GM23338 (cell line): ENCODE measurements around the gene ARG2. TPM values are rescaled to one million over a fixed set of nuclear protein-coding genes. Genes with fewer than 3 reads are reported as not detected.

Source experiments
- ATAC-seq: fragments of 200-7000 bp; cut with Tn5 transposase; 3 replicates; pipeline ENCODE4 v1.9.1; 2020
- DNase-seq: peaks from one replicate; pipeline ENCODE4 v3.0.0-alpha.2; 2015; ENCODE audit warnings: low spot score
- H2AFZ ChIP-seq: fragments of 200-600 bp; sonication (generic); 2 replicates; pipeline ENCODE4 v1.8.0; 2016; ENCODE audit warnings: antibody characterized with exemption, mild to moderate bottlenecking, moderate library complexity
- H3F3A ChIP-seq: fragments of 200-600 bp; sonication (generic); replicated peaks from 2 replicates; pipeline ENCODE4 v1.8.0; 2017; ENCODE audit warnings: antibody characterized with exemption, mixed run types, low read depth
- H3K27ac ChIP-seq: fragments of 200-600 bp; sonication (generic); 2 replicates; pipeline ENCODE4 v1.6.1; 2016; ENCODE audit warnings: low read depth
- H3K27me3 ChIP-seq: fragments of 200-600 bp; sonication (generic); 2 replicates; pipeline ENCODE4 v1.8.0; 2016; ENCODE audit warnings: mild to moderate bottlenecking, mixed run types, moderate library complexity; ENCODE audit not compliant: insufficient read depth
- H3K36me3 ChIP-seq: fragments of 200-600 bp; sonication (generic); 2 replicates; pipeline ENCODE4 v1.8.0; 2016; ENCODE audit warnings: mild to moderate bottlenecking; ENCODE audit not compliant: insufficient read depth
- H3K4me1 ChIP-seq: fragments of 200-600 bp; sonication (generic); 2 replicates; pipeline ENCODE4 v1.8.0; 2016; ENCODE audit warnings: mild to moderate bottlenecking, moderate library complexity; ENCODE audit not compliant: insufficient read depth
- H3K4me2 ChIP-seq: fragments of 200-600 bp; sonication (generic); 2 replicates; pipeline ENCODE4 v1.7.1; 2017; ENCODE audit warnings: mixed run types
- H3K4me3 ChIP-seq: fragments of 200-600 bp; sonication (generic); 2 replicates; pipeline ENCODE4 v1.6.1; 2016; ENCODE audit warnings: mixed run types
- H3K79me2 ChIP-seq: fragments of 200-600 bp; sonication (generic); replicated peaks from 2 replicates; pipeline ENCODE4 v1.8.0; 2017; ENCODE audit warnings: mild to moderate bottlenecking; ENCODE audit not compliant: insufficient read depth
- H3K9me2 ChIP-seq: fragments of 200-600 bp; sonication (generic); 2 replicates; pipeline ENCODE4 v1.8.0; 2017; ENCODE audit not compliant: insufficient read depth
- H4K20me1 ChIP-seq: fragments of 200-600 bp; sonication (generic); replicated peaks from 2 replicates; pipeline ENCODE4 v1.8.0; 2017; ENCODE audit warnings: mild to moderate bottlenecking; ENCODE audit not compliant: insufficient read depth
- H3K27ac Mint-ChIP-seq: 2 replicates; pipeline ENCODE4 v1.8.0; 2020; ENCODE audit warnings: inconsistent platforms, mild to moderate bottlenecking, moderate library complexity, mixed read lengths
- H3K27me3 Mint-ChIP-seq: 3 replicates; pipeline ENCODE4 v1.8.0; 2022; ENCODE audit warnings: low read depth, mild to moderate bottlenecking, moderate library complexity, mixed read lengths, inconsistent platforms; ENCODE audit not compliant: insufficient read depth, poor library complexity
- H3K36me3 Mint-ChIP-seq: 3 replicates; pipeline ENCODE4 v1.8.0; 2021; ENCODE audit warnings: low read depth, mild to moderate bottlenecking, inconsistent platforms, moderate library complexity, mixed read lengths
- H3K4me1 Mint-ChIP-seq: 3 replicates; pipeline ENCODE4 v1.8.0; 2020; ENCODE audit warnings: mild to moderate bottlenecking, inconsistent platforms, mixed read lengths
- H3K4me3 Mint-ChIP-seq: 3 replicates; pipeline ENCODE4 v1.8.0; 2021; ENCODE audit warnings: moderate library complexity, mild to moderate bottlenecking, inconsistent platforms, mixed read lengths
- H3K9me3 Mint-ChIP-seq: 3 replicates; pipeline ENCODE4 v1.8.0; 2020; ENCODE audit warnings: moderate library complexity, mild to moderate bottlenecking, inconsistent platforms, mixed read lengths
- CREB1 ChIP-seq: fragments of 250-450 bp; sonication (Bioruptor Pico); IDR thresholded peaks from 2 replicates; pipeline ENCODE4 v1.5.0; 2020; ENCODE audit warnings: low read depth, mild to moderate bottlenecking, moderate library complexity
- ETS1 ChIP-seq: IDR thresholded peaks from 2 replicates; pipeline ENCODE4 v1.6.1; 2016; ENCODE audit warnings: antibody characterized with exemption
- EZH2 ChIP-seq: fragments of 200-600 bp; sonication (generic); IDR thresholded peaks from one replicate; pipeline ENCODE4 v1.8.0; 2017; ENCODE audit warnings: antibody characterized with exemption, mild to moderate bottlenecking, low read depth; ENCODE audit not compliant: unreplicated experiment
- EZH2phosphoT487 ChIP-seq: fragments of 200-600 bp; sonication (generic); IDR thresholded peaks from one replicate; pipeline ENCODE4 v1.8.1; 2018; ENCODE audit warnings: antibody characterized with exemption; ENCODE audit not compliant: unreplicated experiment
- JUNB ChIP-seq: IDR thresholded peaks from one replicate; pipeline ENCODE4 v1.6.1; 2016; ENCODE audit warnings: antibody characterized with exemption; ENCODE audit not compliant: unreplicated experiment
- NANOG ChIP-seq: IDR thresholded peaks from 2 replicates; pipeline ENCODE4 v1.6.1; 2016; ENCODE audit warnings: antibody characterized with exemption, borderline replicate concordance
- POLR2AphosphoS5 ChIP-seq: IDR thresholded peaks from 2 replicates; pipeline ENCODE4 v1.6.1; 2016; ENCODE audit warnings: antibody characterized with exemption, low read depth
- REST ChIP-seq: IDR thresholded peaks from one replicate; pipeline ENCODE4 v1.6.1; 2018; ENCODE audit warnings: antibody characterized with exemption; ENCODE audit not compliant: unreplicated experiment
- STAT1 ChIP-seq: IDR thresholded peaks from one replicate; pipeline ENCODE4 v1.6.1; 2016; ENCODE audit warnings: antibody characterized with exemption; ENCODE audit not compliant: unreplicated experiment
- ZNF114 ChIP-seq: fragments of 250-450 bp; sonication (Bioruptor Pico); IDR thresholded peaks from 2 replicates; pipeline ENCODE4 v1.5.0; 2020; ENCODE audit warnings: mild to moderate bottlenecking, moderate library complexity
- ZNF331 ChIP-seq: fragments of 250-450 bp; sonication (Bioruptor Pico); IDR thresholded peaks from 2 replicates; pipeline ENCODE4 v1.5.0; 2020; ENCODE audit warnings: low read depth, mild to moderate bottlenecking, moderate library complexity
- ZNF462 ChIP-seq: fragments of 250-450 bp; sonication (Bioruptor Pico); IDR thresholded peaks from 2 replicates; pipeline ENCODE4 v1.5.0; 2020; ENCODE audit warnings: mild to moderate bottlenecking, moderate library complexity
- polyA plus RNA-seq: library from polyadenylated mRNA; unstranded; fragments of >200 nt; fragmentation: Nextera tagmentation; extraction: Ambion mirVana; gene quantifications from 2 replicates; pipeline ENCODE4 v1.2.1, GENCODE V29; 2016
- total RNA-seq: library from RNA; depleted of rRNA; stranded (reverse); fragments of >200 nt; shearing (Covaris generic); gene quantifications from 2 replicates; pipeline ENCODE4 v1.2.3, GENCODE V29; 2014
- TF ChIP-seq, protein P1 (sequence below), 2 experiments: fragments of 200-600 bp in 1 of 2; sonication (generic) in 1 of 2; conservative IDR thresholded peaks; 2 replicates each; pipeline versions ENCODE4 v1.5.1 to v1.6.1; 2016 to 2017; ENCODE audit warnings: antibody characterized with exemption in 2 of 2, low read depth in 2 of 2, mild to moderate bottlenecking in 2 of 2, moderate library complexity in 1 of 2

ARG2 gene
- total and polyA plus RNA-seq, 2 experiments from 2014 or later = 42.7 to 69.4 TPM

DNA sequence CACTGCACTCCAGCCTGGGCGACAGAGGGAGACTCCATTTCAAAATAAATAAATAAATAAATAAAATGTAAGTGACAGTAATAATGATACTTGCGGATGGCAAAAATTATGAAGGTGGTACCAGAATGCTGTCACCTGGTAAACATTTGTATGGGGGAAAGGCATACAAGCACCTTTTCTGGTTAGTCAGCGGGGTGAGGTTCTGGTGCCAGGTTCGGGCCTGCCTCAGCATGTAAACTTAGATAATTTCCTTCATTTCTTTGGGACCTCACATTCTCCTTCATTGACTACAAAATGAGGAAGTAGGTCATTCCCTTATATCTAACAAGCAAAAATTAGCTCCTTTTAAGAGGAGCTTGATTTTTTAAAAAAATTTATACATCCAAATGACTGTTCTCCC lies 43.9 kb downstream of the ARG2 start:
- no peaks in the 10 kb centered on the region for H3K27me3 Mint-ChIP-seq
- no peak overlapping the region for H3K27ac ChIP-seq
- H3K4me1 ChIP-seq = peaks cover 1% of the 10 kb centered on the region
- no peak for ATAC-seq
- H3K4me3 ChIP-seq = no peak overlapping the region
- no peak overlapping the region for H3K4me2 ChIP-seq
- no peaks in the 10 kb centered on the region for H3F3A ChIP-seq
- DNase-seq = no peak
- H3K4me3 Mint-ChIP-seq = no peak overlapping the region
- no peaks in the 10 kb centered on the region for H3K9me2 ChIP-seq
- H3K27me3 ChIP-seq = no peaks in the 10 kb centered on the region
- H3K36me3 ChIP-seq = 0 out of 2 replicates have a peak, but pooled peaks cover 8% of the 10 kb centered on the region
- no peak for TF ChIP-seq NANOG
- no peak for TF ChIP-seq ZNF331
- TF ChIP-seq POLR2AphosphoS5 = no peak
- TF ChIP-seq EZH2phosphoT487 = no peak
- TF ChIP-seq REST = no peak
- TF ChIP-seq, protein P1, sequence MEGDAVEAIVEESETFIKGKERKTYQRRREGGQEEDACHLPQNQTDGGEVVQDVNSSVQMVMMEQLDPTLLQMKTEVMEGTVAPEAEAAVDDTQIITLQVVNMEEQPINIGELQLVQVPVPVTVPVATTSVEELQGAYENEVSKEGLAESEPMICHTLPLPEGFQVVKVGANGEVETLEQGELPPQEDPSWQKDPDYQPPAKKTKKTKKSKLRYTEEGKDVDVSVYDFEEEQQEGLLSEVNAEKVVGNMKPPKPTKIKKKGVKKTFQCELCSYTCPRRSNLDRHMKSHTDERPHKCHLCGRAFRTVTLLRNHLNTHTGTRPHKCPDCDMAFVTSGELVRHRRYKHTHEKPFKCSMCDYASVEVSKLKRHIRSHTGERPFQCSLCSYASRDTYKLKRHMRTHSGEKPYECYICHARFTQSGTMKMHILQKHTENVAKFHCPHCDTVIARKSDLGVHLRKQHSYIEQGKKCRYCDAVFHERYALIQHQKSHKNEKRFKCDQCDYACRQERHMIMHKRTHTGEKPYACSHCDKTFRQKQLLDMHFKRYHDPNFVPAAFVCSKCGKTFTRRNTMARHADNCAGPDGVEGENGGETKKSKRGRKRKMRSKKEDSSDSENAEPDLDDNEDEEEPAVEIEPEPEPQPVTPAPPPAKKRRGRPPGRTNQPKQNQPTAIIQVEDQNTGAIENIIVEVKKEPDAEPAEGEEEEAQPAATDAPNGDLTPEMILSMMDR (conservative IDR thresholded peaks at IDR 0.05; ENCODE audit: low read depth in 2 of 2) = no peak
- no peak for TF ChIP-seq ZNF462 (CRISPR knock-in tag)
- TF ChIP-seq ETS1 = no peak
- no peak for TF ChIP-seq CREB1 (CRISPR knock-in tag)
- no peak for TF ChIP-seq STAT1
- TF ChIP-seq EZH2 = no peak
- TF ChIP-seq JUNB = no peak
- no peak for TF ChIP-seq ZNF114 (CRISPR knock-in tag)
- peaks cover 1% of the 10 kb centered on the region; the same call in 2 of the 3 replicates for H3K4me1 Mint-ChIP-seq
- H3K27ac Mint-ChIP-seq = no peak overlapping the region
- peaks cover 5% of the 10 kb centered on the region; the same call in 2 of the 3 replicates for H3K36me3 Mint-ChIP-seq
- H3K9me3 Mint-ChIP-seq = no peaks in the 10 kb centered on the region
- no peak overlapping the region for H2AFZ ChIP-seq
- H4K20me1 ChIP-seq = peaks cover 20% of the 10 kb centered on the region; the same call in 1 of the 2 replicates
- H3K79me2 ChIP-seq = peaks cover 64% of the 10 kb centered on the region
